PC-9 (cell line): ENCODE data around the gene RTF1.

Experiments
- CTCF ChIP-seq: fragments of 200-600 bp; sonication (generic); conservative IDR thresholded peaks from 2 replicates; pipeline ENCODE4 v1.6.1; 2017; ENCODE audit warnings: mixed run types, antibody characterized with exemption, mild to moderate bottlenecking, moderate library complexity
- EZH2 ChIP-seq: fragments of 200-600 bp; sonication (generic); IDR thresholded peaks from 2 replicates; pipeline ENCODE4 v1.8.0; 2017; ENCODE audit warnings: antibody characterized with exemption, low read depth

DNA sequence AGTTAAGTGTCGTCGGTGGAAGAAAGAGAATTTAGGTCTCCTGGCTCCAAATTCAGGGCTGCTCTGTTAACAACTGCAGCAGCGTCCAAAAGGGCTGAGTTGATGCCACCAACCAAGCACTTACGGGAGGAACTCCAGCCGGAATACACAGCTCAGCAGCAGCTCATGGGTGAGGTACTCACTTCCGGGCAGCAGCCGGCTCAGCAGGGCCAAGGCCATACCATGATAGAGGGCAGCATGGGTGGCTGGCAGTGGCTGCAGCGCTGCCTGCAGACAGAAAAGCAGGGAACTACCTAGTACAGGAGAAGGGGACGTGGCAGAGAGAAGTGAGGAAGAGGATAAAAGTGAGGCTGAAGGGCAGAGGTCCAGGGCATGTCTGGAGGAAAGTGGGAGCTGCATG is 104.7 kb downstream of the RTF1 start:
- TF ChIP-seq CTCF (no peak), EZH2 (no peak)
